ENCODE results near the gene P3H4.
"Not testable (repeated sequence)": the region's sequence is repeated elsewhere in the genome, so short reads cannot be mapped to it uniquely, and the experiment has no call there.

DNA sequence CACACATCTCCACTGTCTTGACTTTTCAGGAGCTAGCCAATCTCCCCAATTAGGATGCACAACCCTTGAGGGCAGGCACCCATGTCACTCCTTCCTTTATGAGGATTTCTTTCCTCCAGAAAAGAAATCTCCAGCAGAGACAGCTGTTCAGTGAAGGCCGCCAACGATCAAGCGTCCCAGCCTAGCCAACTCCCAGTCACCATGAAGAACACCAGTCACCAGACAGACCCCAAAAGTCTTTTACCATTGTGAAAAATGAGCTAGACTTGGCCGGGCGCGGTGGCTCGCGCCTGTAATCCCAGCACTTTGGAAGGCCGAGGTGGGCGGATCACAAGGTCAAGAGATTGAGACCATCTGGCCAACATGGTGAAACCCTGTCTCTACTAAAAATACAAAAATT is 18.2 kb upstream of the P3H4 start:
- TF ChIP-seq, protein P1, sequence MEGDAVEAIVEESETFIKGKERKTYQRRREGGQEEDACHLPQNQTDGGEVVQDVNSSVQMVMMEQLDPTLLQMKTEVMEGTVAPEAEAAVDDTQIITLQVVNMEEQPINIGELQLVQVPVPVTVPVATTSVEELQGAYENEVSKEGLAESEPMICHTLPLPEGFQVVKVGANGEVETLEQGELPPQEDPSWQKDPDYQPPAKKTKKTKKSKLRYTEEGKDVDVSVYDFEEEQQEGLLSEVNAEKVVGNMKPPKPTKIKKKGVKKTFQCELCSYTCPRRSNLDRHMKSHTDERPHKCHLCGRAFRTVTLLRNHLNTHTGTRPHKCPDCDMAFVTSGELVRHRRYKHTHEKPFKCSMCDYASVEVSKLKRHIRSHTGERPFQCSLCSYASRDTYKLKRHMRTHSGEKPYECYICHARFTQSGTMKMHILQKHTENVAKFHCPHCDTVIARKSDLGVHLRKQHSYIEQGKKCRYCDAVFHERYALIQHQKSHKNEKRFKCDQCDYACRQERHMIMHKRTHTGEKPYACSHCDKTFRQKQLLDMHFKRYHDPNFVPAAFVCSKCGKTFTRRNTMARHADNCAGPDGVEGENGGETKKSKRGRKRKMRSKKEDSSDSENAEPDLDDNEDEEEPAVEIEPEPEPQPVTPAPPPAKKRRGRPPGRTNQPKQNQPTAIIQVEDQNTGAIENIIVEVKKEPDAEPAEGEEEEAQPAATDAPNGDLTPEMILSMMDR (IDR thresholded peaks at IDR 0.05): not testable (repeated sequence)
- TF ChIP-seq POLR2A (IDR thresholded peaks at IDR 0.05): not testable (repeated sequence)

Data from thyroid gland (tissue), 4 donors.